Left forelimb (tissue), 1 donor: Measurements from ENCODE around the gene IFNAR1.
A peak's percentile ranks its signal among the peaks of the same experiment; 100 is the strongest.
"Not testable (repeated sequence)": the region's sequence is repeated elsewhere in the genome, so short reads cannot be mapped to it uniquely, and the experiment has no call there.

Source experiments
- DNase-seq: peaks from one replicate; pipeline ENCODE4 v3.0.0-alpha.2; 2018; ENCODE audit warnings: low spot score

IFNAR1 gene

GRCh38 chr21:33308586-33309490 is 15.9 kb upstream of the IFNAR1 start:
- no peak for DNase-seq

GRCh38 chr21:33309778-33310177 is 15.0 kb upstream of the IFNAR1 start:
- no peak for DNase-seq

- no peak for DNase-seq
These were observed 12.6 kb upstream of the IFNAR1 start for GRCh38 chr21:33312121-33312520.

- DNase-seq = no peak
These were observed 11.6 kb upstream of the IFNAR1 start for GRCh38 chr21:33313183-33313582.

- DNase-seq = no peak
These were observed 11.2 kb upstream of the IFNAR1 start for GRCh38 chr21:33313611-33314010.

GRCh38 chr21:33314111-33314510 is 10.7 kb upstream of the IFNAR1 start:
- DNase-seq = no peak

GRCh38 chr21:33315946-33316710 is 8.6 kb upstream of the IFNAR1 start:
- no peak for DNase-seq

GRCh38 chr21:33317145-33317544 is 7.6 kb upstream of the IFNAR1 start:
- DNase-seq = no peak

- DNase-seq = no peak
These were observed 6.8 kb upstream of the IFNAR1 start for GRCh38 chr21:33317786-33318486.

- not testable (repeated sequence) for DNase-seq
These were observed 3.8 kb upstream of the IFNAR1 start for GRCh38 chr21:33321005-33321404.

GRCh38 chr21:33323610-33324009 is 1.2 kb upstream of the IFNAR1 start:
- not testable (repeated sequence) for DNase-seq

- peak; percentile 82 for DNase-seq
These were observed 675 bp downstream of the IFNAR1 start for GRCh38 chr21:33325222-33326067.

GRCh38 chr21:33327326-33327725 is 2.6 kb downstream of the IFNAR1 start:
- DNase-seq = no peak

GRCh38 chr21:33327792-33328433 is 3.1 kb downstream of the IFNAR1 start:
- DNase-seq = no peak

- no peak for DNase-seq
These were observed 6.0 kb downstream of the IFNAR1 start for GRCh38 chr21:33330726-33331125.

GRCh38 chr21:33332143-33332542 is 7.4 kb downstream of the IFNAR1 start:
- no peak for DNase-seq

GRCh38 chr21:33334191-33334590 is 9.4 kb downstream of the IFNAR1 start:
- DNase-seq = no peak

GRCh38 chr21:33334824-33335223 is 10.1 kb downstream of the IFNAR1 start:
- DNase-seq = no peak

- no peak for DNase-seq
These were observed 14.4 kb downstream of the IFNAR1 start for GRCh38 chr21:33339135-33339534.

GRCh38 chr21:33339918-33340317 is 15.1 kb downstream of the IFNAR1 start:
- DNase-seq = no peak

- DNase-seq = no peak
These were observed 21.0 kb downstream of the IFNAR1 start for GRCh38 chr21:33345751-33346238.
